BE2C (cell line): ENCODE results near the gene PARD3B.

ENCODE experiments used
- DNase-seq: peaks from one replicate; pipeline ENCODE4 v3.0.0-alpha.2; 2020
- H3K27me3 ChIP-seq: fragments of 250-450 bp; sonication (Bioruptor Pico); 2 replicates; pipeline ENCODE4 v1.5.1; 2020; ENCODE audit warnings: mild to moderate bottlenecking
- H3K36me3 ChIP-seq: fragments of 250-450 bp; sonication (Bioruptor Pico); 2 replicates; pipeline ENCODE4 v1.5.1; 2020; ENCODE audit warnings: mild to moderate bottlenecking
- H3K4me1 ChIP-seq: fragments of 250-450 bp; sonication (Bioruptor Pico); 2 replicates; pipeline ENCODE4 v1.5.1; 2020
- H3K4me3 ChIP-seq: 2 replicates; pipeline ENCODE4 v1.5.1; 2011; ENCODE audit warnings: low read depth, low read length
- H3K9me3 ChIP-seq: fragments of 250-450 bp; sonication (Bioruptor Pico); 2 replicates; pipeline ENCODE4 v1.5.1; 2020
- CTCF ChIP-seq: IDR thresholded peaks from 2 replicates; pipeline ENCODE4 v1.5.1; 2012; ENCODE audit warnings: mild to moderate bottlenecking, low read depth, low read length

PARD3B gene

GRCh38 chr2:205589479-205589878, 1044.2 kb downstream of the PARD3B start:
- DNase-seq = no peak
- H3K9me3 ChIP-seq = no peaks in the 10 kb centered on the region
- 0 out of 2 replicates have a peak, but pooled peaks cover 2% of the 10 kb centered on the region for H3K4me1 ChIP-seq
- H3K27me3 ChIP-seq = no peaks in the 10 kb centered on the region
- no peak overlapping the region for H3K4me3 ChIP-seq
- TF ChIP-seq CTCF = no peak
- no peaks in the 10 kb centered on the region for H3K36me3 ChIP-seq

- Histone ChIP-seq H3K4me1 (0 out of 2 replicates have a peak, but pooled peaks cover 2% of the 10 kb centered on the region), H3K9me3 (no peaks in the 10 kb centered on the region), H3K4me3 (no peak overlapping the region), H3K36me3 (no peaks in the 10 kb centered on the region), H3K27me3 (no peaks in the 10 kb centered on the region)
- TF ChIP-seq CTCF = no peak
- no peak for DNase-seq
Measured at GRCh38 chr2:205590759-205591158, 1045.5 kb downstream of the PARD3B start.

GRCh38 chr2:205593891-205594290, 1048.6 kb downstream of the PARD3B start:
- H3K27me3 ChIP-seq = no peaks in the 10 kb centered on the region
- no peak overlapping the region for H3K4me3 ChIP-seq
- 0 out of 2 replicates have a peak, but pooled peaks cover 2% of the 10 kb centered on the region for H3K4me1 ChIP-seq
- no peaks in the 10 kb centered on the region for H3K36me3 ChIP-seq
- no peaks in the 10 kb centered on the region for H3K9me3 ChIP-seq
- DNase-seq = no peak
- TF ChIP-seq CTCF = no peak

GRCh38 chr2:205596581-205596980, 1051.3 kb downstream of the PARD3B start:
- DNase-seq = no peak
- Histone ChIP-seq H3K9me3 (no peaks in the 10 kb centered on the region), H3K4me1 (no peaks in the 10 kb centered on the region), H3K27me3 (no peaks in the 10 kb centered on the region), H3K4me3 (no peak overlapping the region), H3K36me3 (no peaks in the 10 kb centered on the region)
- no peak for TF ChIP-seq CTCF

- H3K36me3 ChIP-seq = no peaks in the 10 kb centered on the region
- no peak overlapping the region for H3K4me3 ChIP-seq
- H3K9me3 ChIP-seq = no peaks in the 10 kb centered on the region
- H3K27me3 ChIP-seq = no peaks in the 10 kb centered on the region
- no peak for DNase-seq
- H3K4me1 ChIP-seq = no peaks in the 10 kb centered on the region
- no peak for TF ChIP-seq CTCF
Measured at GRCh38 chr2:205605638-205606304, 1060.5 kb downstream of the PARD3B start.

GRCh38 chr2:205607146-205607545, 1061.9 kb downstream of the PARD3B start:
- DNase-seq = no peak
- Histone ChIP-seq H3K4me1 (no peaks in the 10 kb centered on the region), H3K36me3 (no peaks in the 10 kb centered on the region), H3K27me3 (no peaks in the 10 kb centered on the region), H3K4me3 (no peak overlapping the region), H3K9me3 (no peaks in the 10 kb centered on the region)
- TF ChIP-seq CTCF = no peak
